ENCODE data around the gene CHRM3. TPM values are rescaled to one million over a fixed set of nuclear protein-coding genes. Genes with fewer than 3 reads are reported as not detected.
A peak's percentile ranks its signal among the peaks of the same experiment; 100 is the strongest.

CHRM3 gene
- total RNA-seq, 1 donor from 2014 or later = 3.0 TPM

- peak overlapping the region; percentile 85 for H3K4me3 Mint-ChIP-seq (ENCODE audit: low read depth)
- TF ChIP-seq CTCF (IDR thresholded peaks at IDR 0.05; ENCODE audit: unreplicated experiment) = no peak
- no peaks in the 10 kb centered on the region for H3K9me3 Mint-ChIP-seq (ENCODE audit: low read depth)
- H3K4me1 Mint-ChIP-seq (ENCODE audit: low read depth) = peaks cover 23% of the 10 kb centered on the region
- no peaks in the 10 kb centered on the region for H3K36me3 Mint-ChIP-seq (ENCODE audit: insufficient read depth)
- H3K27ac Mint-ChIP-seq = peak overlapping the region; percentile 78
- H3K27me3 Mint-ChIP-seq = peaks cover 93% of the 10 kb centered on the region
- peak; percentile 10 for DNase-seq (ENCODE audit: low spot score, unreplicated experiment)
Measured at GRCh38 chr1:239387304-239388158, 1.2 kb downstream of the CHRM3 start.

- Mint-ChIP-seq H3K27ac (no peak overlapping the region), H3K4me3 (ENCODE audit: low read depth) (peak overlapping the region; percentile 85), H3K36me3 (ENCODE audit: insufficient read depth) (no peaks in the 10 kb centered on the region), H3K4me1 (ENCODE audit: low read depth) (peaks cover 23% of the 10 kb centered on the region), H3K9me3 (ENCODE audit: low read depth) (no peaks in the 10 kb centered on the region), H3K27me3 (peaks cover 92% of the 10 kb centered on the region)
- TF ChIP-seq CTCF (IDR thresholded peaks at IDR 0.05; ENCODE audit: unreplicated experiment) = no peak
- no peak for DNase-seq (ENCODE audit: low spot score, unreplicated experiment)
Measured at GRCh38 chr1:239388159-239388485, 1.8 kb downstream of the CHRM3 start.

GRCh38 chr1:239388578-239388977 is 2.2 kb downstream of the CHRM3 start:
- DNase-seq (ENCODE audit: low spot score, unreplicated experiment) = no peak
- TF ChIP-seq CTCF (IDR thresholded peaks at IDR 0.05; ENCODE audit: unreplicated experiment) = no peak
- Mint-ChIP-seq H3K4me3 (ENCODE audit: low read depth) (peak overlapping the region; percentile 85), H3K9me3 (ENCODE audit: low read depth) (no peaks in the 10 kb centered on the region), H3K27ac (no peak overlapping the region), H3K27me3 (peaks cover 91% of the 10 kb centered on the region), H3K36me3 (ENCODE audit: insufficient read depth) (no peaks in the 10 kb centered on the region), H3K4me1 (ENCODE audit: low read depth) (peaks cover 23% of the 10 kb centered on the region)

GRCh38 chr1:239389703-239390102 is 3.3 kb downstream of the CHRM3 start:
- Mint-ChIP-seq H3K27me3 (peaks cover 89% of the 10 kb centered on the region), H3K4me1 (ENCODE audit: low read depth) (peaks cover 23% of the 10 kb centered on the region), H3K4me3 (ENCODE audit: low read depth) (no peak overlapping the region), H3K36me3 (ENCODE audit: insufficient read depth) (no peaks in the 10 kb centered on the region), H3K9me3 (ENCODE audit: low read depth) (no peaks in the 10 kb centered on the region), H3K27ac (no peak overlapping the region)
- no peak for DNase-seq (ENCODE audit: low spot score, unreplicated experiment)
- TF ChIP-seq CTCF (IDR thresholded peaks at IDR 0.05; ENCODE audit: unreplicated experiment) = no peak

GRCh38 chr1:239392271-239392670 is 5.9 kb downstream of the CHRM3 start:
- H3K27ac Mint-ChIP-seq = no peak overlapping the region
- TF ChIP-seq CTCF (IDR thresholded peaks at IDR 0.05; ENCODE audit: unreplicated experiment) = no peak
- no peaks in the 10 kb centered on the region for H3K9me3 Mint-ChIP-seq (ENCODE audit: low read depth)
- peaks cover 78% of the 10 kb centered on the region for H3K27me3 Mint-ChIP-seq
- no peaks in the 10 kb centered on the region for H3K36me3 Mint-ChIP-seq (ENCODE audit: insufficient read depth)
- peaks cover 10% of the 10 kb centered on the region for H3K4me1 Mint-ChIP-seq (ENCODE audit: low read depth)
- no peak for DNase-seq (ENCODE audit: low spot score, unreplicated experiment)
- no peak overlapping the region for H3K4me3 Mint-ChIP-seq (ENCODE audit: low read depth)

Data from progenitor cell of endocrine pancreas (in vitro differentiated cells).